OCI-LY1 (cell line): Measurements from ENCODE around the gene ZNF322.

ENCODE experiments used
- H2AFZ ChIP-seq: fragments of 200-600 bp; sonication (generic), shearing (Covaris generic); 2 replicates; pipeline ENCODE4 v1.6.0; 2014; ENCODE audit warnings: antibody characterized with exemption, mild to moderate bottlenecking, low read length
- H3F3A ChIP-seq: fragments of 200-600 bp; sonication (generic), shearing (Covaris generic); 2 replicates; pipeline ENCODE4 v1.6.0; 2014; ENCODE audit warnings: mild to moderate bottlenecking, antibody characterized with exemption, low read length, moderate library complexity; ENCODE audit not compliant: insufficient read depth
- H3K27ac ChIP-seq: fragments of 200-600 bp; sonication (generic); 2 replicates; pipeline ENCODE4 v1.5.1; 2014; ENCODE audit warnings: low read length, mixed run types, mild to moderate bottlenecking, low read depth; ENCODE audit not compliant: poor library complexity, severe bottlenecking
- H3K27me3 ChIP-seq: fragments of 200-600 bp; sonication (generic); 2 replicates; pipeline ENCODE4 v1.6.0; 2014; ENCODE audit warnings: antibody characterized with exemption, mild to moderate bottlenecking, low read length, moderate library complexity; ENCODE audit not compliant: insufficient read depth
- H3K36me3 ChIP-seq: fragments of 200-600 bp; sonication (generic); 2 replicates; pipeline ENCODE4 v1.6.1; 2014; ENCODE audit warnings: mild to moderate bottlenecking, antibody characterized with exemption, low read length, moderate library complexity, mixed read lengths; ENCODE audit not compliant: insufficient read depth
- H3K4me1 ChIP-seq: fragments of 200-600 bp; sonication (generic); 2 replicates; pipeline ENCODE4 v1.5.1; 2014; ENCODE audit warnings: mild to moderate bottlenecking, low read length, moderate library complexity; ENCODE audit not compliant: insufficient read depth, severe bottlenecking
- H3K4me2 ChIP-seq: fragments of 200-600 bp; sonication (generic), shearing (Covaris generic); 2 replicates; pipeline ENCODE4 v1.6.1; 2014; ENCODE audit warnings: low read length
- H3K4me3 ChIP-seq: fragments of 200-600 bp; sonication (generic); 2 replicates; pipeline ENCODE4 v1.5.1; 2014; ENCODE audit warnings: low read length, low read depth, mild to moderate bottlenecking, mixed read lengths; ENCODE audit not compliant: poor library complexity, severe bottlenecking
- H3K79me2 ChIP-seq: fragments of 200-600 bp; shearing (Covaris generic); 2 replicates; pipeline ENCODE4 v1.6.1; 2016; ENCODE audit warnings: mixed run types, low read length, mixed read lengths; ENCODE audit not compliant: insufficient read depth
- H3K9ac ChIP-seq: fragments of 200-600 bp; sonication (generic), shearing (Covaris generic); 2 replicates; pipeline ENCODE4 v1.6.1; 2014; ENCODE audit warnings: mild to moderate bottlenecking, low read length, mixed read lengths
- H3K9me2 ChIP-seq: fragments of 200-600 bp; sonication (generic), shearing (Covaris generic); 2 replicates; pipeline ENCODE4 v1.6.1; 2014; ENCODE audit warnings: low read depth, mild to moderate bottlenecking, low read length, mixed read lengths
- H3K9me3 ChIP-seq: fragments of 200-600 bp; shearing (Covaris generic); 2 replicates; pipeline ENCODE4 v1.6.1; 2014; ENCODE audit warnings: low read length, mixed read lengths
- H4K20me1 ChIP-seq: fragments of 200-600 bp; sonication (generic), shearing (Covaris generic); 2 replicates; pipeline ENCODE4 v1.6.0; 2016; ENCODE audit warnings: mild to moderate bottlenecking, low read length; ENCODE audit not compliant: insufficient read depth
- EZH2 ChIP-seq: fragments of 200-600 bp; sonication (generic), shearing (Covaris generic); IDR thresholded peaks from 2 replicates; pipeline ENCODE4 v1.8.0; 2017; ENCODE audit warnings: borderline replicate concordance, mixed run types, mild to moderate bottlenecking, antibody characterized with exemption, low read length, moderate library complexity, mixed read lengths
- TF ChIP-seq, protein P1 (sequence below): fragments of 200-600 bp; sonication (generic), shearing (Covaris generic); IDR thresholded peaks from 2 replicates; pipeline ENCODE4 v1.5.1; 2017; ENCODE audit warnings: mild to moderate bottlenecking, antibody characterized with exemption, low read length, moderate library complexity, mixed read lengths

ZNF322 gene

DNA sequence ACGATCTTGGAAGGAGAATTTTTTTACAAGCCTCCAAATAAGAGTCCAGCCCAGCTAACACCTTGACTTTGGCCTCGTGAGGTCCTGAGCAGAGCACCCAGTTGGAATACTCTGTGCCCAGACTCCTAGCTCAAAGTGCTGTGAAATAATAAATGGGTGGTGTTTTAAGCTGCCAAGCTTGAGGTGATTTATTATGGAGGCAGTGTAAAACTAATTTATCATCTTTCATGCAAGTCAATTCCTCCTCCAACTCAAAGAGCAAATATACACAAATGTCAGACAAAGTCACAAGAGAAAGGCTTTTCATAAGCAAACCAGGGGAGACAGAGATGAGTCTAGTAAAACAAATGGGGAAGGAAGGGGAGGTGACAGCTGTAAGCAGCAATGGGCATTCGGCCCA lies 50.1 kb downstream of the ZNF322 start:
- no peak overlapping the region for H2AFZ ChIP-seq
- no peaks in the 10 kb centered on the region for H3F3A ChIP-seq
- H3K36me3 ChIP-seq, result no peaks in the 10 kb centered on the region
- no peaks in the 10 kb centered on the region for H3K9me2 ChIP-seq
- H3K79me2 ChIP-seq, result no peaks in the 10 kb centered on the region
- no peaks in the 10 kb centered on the region for H3K27me3 ChIP-seq
- TF ChIP-seq, protein P1, sequence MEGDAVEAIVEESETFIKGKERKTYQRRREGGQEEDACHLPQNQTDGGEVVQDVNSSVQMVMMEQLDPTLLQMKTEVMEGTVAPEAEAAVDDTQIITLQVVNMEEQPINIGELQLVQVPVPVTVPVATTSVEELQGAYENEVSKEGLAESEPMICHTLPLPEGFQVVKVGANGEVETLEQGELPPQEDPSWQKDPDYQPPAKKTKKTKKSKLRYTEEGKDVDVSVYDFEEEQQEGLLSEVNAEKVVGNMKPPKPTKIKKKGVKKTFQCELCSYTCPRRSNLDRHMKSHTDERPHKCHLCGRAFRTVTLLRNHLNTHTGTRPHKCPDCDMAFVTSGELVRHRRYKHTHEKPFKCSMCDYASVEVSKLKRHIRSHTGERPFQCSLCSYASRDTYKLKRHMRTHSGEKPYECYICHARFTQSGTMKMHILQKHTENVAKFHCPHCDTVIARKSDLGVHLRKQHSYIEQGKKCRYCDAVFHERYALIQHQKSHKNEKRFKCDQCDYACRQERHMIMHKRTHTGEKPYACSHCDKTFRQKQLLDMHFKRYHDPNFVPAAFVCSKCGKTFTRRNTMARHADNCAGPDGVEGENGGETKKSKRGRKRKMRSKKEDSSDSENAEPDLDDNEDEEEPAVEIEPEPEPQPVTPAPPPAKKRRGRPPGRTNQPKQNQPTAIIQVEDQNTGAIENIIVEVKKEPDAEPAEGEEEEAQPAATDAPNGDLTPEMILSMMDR, result no peak
- no peak for TF ChIP-seq EZH2
- no peaks in the 10 kb centered on the region for H4K20me1 ChIP-seq
- peaks cover 5% of the 10 kb centered on the region for H3K4me1 ChIP-seq
- no peak overlapping the region for H3K4me2 ChIP-seq
- no peak overlapping the region for H3K27ac ChIP-seq
- no peak overlapping the region for H3K9ac ChIP-seq
- H3K4me3 ChIP-seq, result no peak overlapping the region
- H3K9me3 ChIP-seq, result no peaks in the 10 kb centered on the region

DNA sequence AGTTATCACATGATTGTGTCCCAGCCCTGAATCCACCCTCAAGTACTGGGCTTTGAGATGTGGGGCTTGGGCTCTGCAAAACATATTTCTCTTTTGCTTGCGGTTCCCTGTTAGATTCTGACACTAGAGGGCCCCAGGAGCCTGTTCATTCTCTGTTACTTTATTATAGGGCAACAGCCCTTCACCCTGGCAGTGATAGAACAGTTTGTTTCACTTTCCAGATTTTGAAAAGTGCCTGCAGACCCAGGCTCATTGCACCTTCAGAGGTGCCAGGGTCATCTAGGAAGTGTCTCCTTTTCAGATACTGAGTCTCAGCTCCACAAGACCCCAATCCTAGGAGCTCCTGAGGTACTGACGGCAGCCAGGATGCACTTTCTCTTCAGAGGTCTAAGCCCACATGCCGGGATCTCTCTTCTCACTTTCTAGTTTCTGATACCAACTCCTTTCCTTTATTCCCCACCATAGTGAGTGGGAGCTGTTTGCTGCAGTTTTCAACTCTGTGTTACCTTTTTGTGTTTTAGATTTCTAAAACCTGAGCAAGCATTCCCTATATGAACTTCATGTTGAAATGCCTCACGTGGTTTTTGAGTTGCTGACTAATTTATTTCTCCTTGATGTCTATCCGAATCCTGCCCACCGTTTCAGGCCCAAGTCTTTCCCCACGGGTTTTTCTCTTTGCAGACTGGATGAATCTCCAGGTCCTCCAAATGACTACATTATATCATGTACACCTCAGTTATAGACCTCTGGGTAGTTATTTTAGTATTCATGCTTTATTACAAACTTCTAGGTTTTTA lies 51.9 kb downstream of the ZNF322 start:
- H3K4me3 ChIP-seq, result peak overlapping the region; percentile 30
- no peaks in the 10 kb centered on the region for H4K20me1 ChIP-seq
- H3K36me3 ChIP-seq, result no peaks in the 10 kb centered on the region
- H3K27ac ChIP-seq, result no peak overlapping the region
- peak overlapping the region; percentile 65 for H3K4me2 ChIP-seq
- H2AFZ ChIP-seq, result peak overlapping the region; percentile 60; the same call in 1 of the 2 replicates
- H3K4me1 ChIP-seq, result peaks cover 5% of the 10 kb centered on the region
- no peaks in the 10 kb centered on the region for H3K9me2 ChIP-seq
- TF ChIP-seq EZH2, result no peak
- TF ChIP-seq, protein P1, result peak; percentile 78
- peak overlapping the region; percentile 52 for H3K9ac ChIP-seq
- no peaks in the 10 kb centered on the region for H3K79me2 ChIP-seq
- no peaks in the 10 kb centered on the region for H3K9me3 ChIP-seq
- H3K27me3 ChIP-seq, result no peaks in the 10 kb centered on the region
- H3F3A ChIP-seq, result no peaks in the 10 kb centered on the region

DNA sequence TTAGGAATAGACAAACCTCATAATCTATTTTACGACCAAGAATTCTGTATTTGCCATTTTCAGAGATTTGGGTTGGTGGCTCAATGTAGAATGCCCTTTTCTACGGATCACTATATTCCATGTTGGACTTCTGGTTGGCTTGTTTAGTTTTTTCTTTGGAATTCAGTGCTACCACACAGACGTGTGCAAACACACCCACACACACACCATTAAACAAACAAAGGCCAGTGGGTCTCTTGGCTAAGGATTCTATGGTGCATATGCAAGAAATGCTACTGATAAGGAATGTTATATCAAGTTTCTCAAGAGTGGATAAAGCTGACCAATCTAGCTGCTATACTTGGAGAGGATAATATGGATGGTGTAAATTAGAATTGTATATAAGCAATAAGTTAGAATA lies 54.7 kb downstream of the ZNF322 start:
- no peak overlapping the region for H2AFZ ChIP-seq
- no peaks in the 10 kb centered on the region for H3F3A ChIP-seq
- no peak for TF ChIP-seq EZH2
- TF ChIP-seq, protein P1, result no peak

More for the DNA sequence above, 54.7 kb downstream of the ZNF322 start:
- Histone ChIP-seq H3K9me3 (no peaks in the 10 kb centered on the region), H3K9me2 (no peaks in the 10 kb centered on the region), H3K4me3 (no peak overlapping the region), H3K4me1 (peaks cover 5% of the 10 kb centered on the region), H3K9ac (no peak overlapping the region), H3K36me3 (peaks cover 5% of the 10 kb centered on the region; the same call in 1 of the 2 replicates), H3K79me2 (no peaks in the 10 kb centered on the region), H3K27me3 (no peaks in the 10 kb centered on the region), H3K27ac (no peak overlapping the region), H3K4me2 (no peak overlapping the region), H4K20me1 (no peaks in the 10 kb centered on the region)
